CD4-positive, alpha-beta memory T cell (primary cell): ENCODE results near the gene MICB. TPM values are rescaled to one million over a fixed set of nuclear protein-coding genes. Genes with fewer than 3 reads are reported as not detected.

Experiments used
- CTCF ChIA-PET: fragments of 350-600 bp; sonication (Branson Sonifier 250); formaldehyde crosslinking; loops from one replicate; lab custom pipeline; 2021; ENCODE audit warnings: inconsistent platforms; ENCODE audit not compliant: partially characterized antibody; lab: Charles Lee
- POLR2A ChIA-PET: fragments of 350-600 bp; sonication (Branson Sonifier 250); formaldehyde crosslinking; loops from one replicate; lab custom pipeline; 2021; ENCODE audit not compliant: partially characterized antibody; lab: Charles Lee
- DNase-seq, 5 donors: peaks; one replicate each; pipeline versions ENCODE4 v3.0.0 to v3.0.0-alpha.2; 2020 to 2022; ENCODE audit warnings: mixed read lengths in 1 of 5
- H3K27ac ChIP-seq: one replicate; pipeline ENCODE4 v1.7.0; 2013; ENCODE audit warnings: low read depth, low read length
- H3K27me3 ChIP-seq: 2 replicates; pipeline ENCODE4 v1.7.0; 2013; ENCODE audit warnings: mild to moderate bottlenecking, low read length, moderate library complexity; ENCODE audit not compliant: insufficient read depth
- H3K36me3 ChIP-seq: 2 replicates; pipeline ENCODE4 v1.7.0; 2013; ENCODE audit warnings: mild to moderate bottlenecking, low read length, moderate library complexity; ENCODE audit not compliant: insufficient read depth
- H3K4me1 ChIP-seq: 2 replicates; pipeline ENCODE4 v1.7.0; 2013; ENCODE audit warnings: mild to moderate bottlenecking, low read length, moderate library complexity; ENCODE audit not compliant: insufficient read depth
- H3K4me3 ChIP-seq, 2 donors: one replicate each; pipeline ENCODE4 v1.7.0; 2013; ENCODE audit warnings: low read length in 2 of 2, mild to moderate bottlenecking in 1 of 2
- H3K9me3 ChIP-seq, 2 donors: one replicate each; pipeline ENCODE4 v1.7.0; 2013; ENCODE audit warnings: low read length in 2 of 2, control low read depth in 1 of 2; ENCODE audit not compliant: control insufficient read depth in 1 of 2
- H3K27ac Mint-ChIP-seq, 7 donors: one replicate each; pipeline ENCODE4 v1.8.0; 2020 to 2021; ENCODE audit warnings: mixed read lengths in 7 of 7, mild to moderate bottlenecking in 6 of 7, inconsistent platforms in 3 of 7, moderate library complexity in 3 of 7
- H3K27me3 Mint-ChIP-seq, 2 donors: one replicate each; pipeline ENCODE4 v1.8.0; 2020 to 2021; ENCODE audit warnings: mixed read lengths in 2 of 2
- H3K36me3 Mint-ChIP-seq, 2 donors: one replicate each; pipeline ENCODE4 v1.8.0; 2020 to 2021; ENCODE audit warnings: mixed read lengths in 2 of 2, inconsistent platforms in 1 of 2, mild to moderate bottlenecking in 1 of 2
- H3K4me1 Mint-ChIP-seq, 4 donors: one replicate each; pipeline ENCODE4 v1.8.0; 2020 to 2021; ENCODE audit warnings: mixed read lengths in 4 of 4, mild to moderate bottlenecking in 1 of 4
- H3K4me3 Mint-ChIP-seq, 8 donors: one replicate each; pipeline ENCODE4 v1.8.0; 2020 to 2021; ENCODE audit warnings: mixed read lengths in 8 of 8, mild to moderate bottlenecking in 7 of 8, moderate library complexity in 6 of 8, inconsistent platforms in 3 of 8
- H3K9me3 Mint-ChIP-seq, 8 donors: one replicate each; pipeline ENCODE4 v1.8.0; 2020 to 2021; ENCODE audit warnings: mixed read lengths in 8 of 8, mild to moderate bottlenecking in 5 of 8, inconsistent platforms in 3 of 8, moderate library complexity in 1 of 8
- intact Hi-C: fragments of 100-400 bp; cut with micrococcal nuclease; formaldehyde crosslinking; loops from one replicate; pipeline ENCODE4 v1.15.1; 2023
- polyA plus RNA-seq, 2 donors: library from polyadenylated mRNA; unstranded; fragments of 300-500 nt; fragmentation: Illumina TruSeq; gene quantifications; one replicate each; pipeline ENCODE4 v1.2.3, GENCODE V29; 2021
- total RNA-seq, 2 experiments: library from RNA; stranded (reverse); gene quantifications; one replicate each; pipeline ENCODE4 v1.2.3, GENCODE V29; 2021

MICB gene
- total and polyA plus RNA-seq, 4 experiments from 2014 or later = 8.0 to 26.3 (median 16.5) TPM

DNA sequence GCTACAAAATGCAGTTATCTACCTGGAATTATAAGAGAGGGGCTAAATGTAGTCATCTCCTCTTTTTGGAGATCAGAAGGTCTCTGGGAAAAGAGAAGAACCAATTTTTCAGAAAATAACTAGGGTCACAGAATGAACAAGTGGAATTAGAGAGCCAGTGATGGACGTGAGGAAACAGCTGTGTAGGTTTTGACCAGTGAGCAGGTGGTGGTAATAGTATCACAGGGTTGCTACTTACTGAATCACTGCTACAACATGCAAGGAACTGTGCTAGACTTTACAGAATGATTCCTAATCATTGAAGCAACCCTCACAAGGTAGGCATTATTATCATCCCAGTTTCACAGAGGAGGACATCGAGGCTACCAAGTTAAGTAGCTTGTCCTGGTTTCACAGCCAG is 46.7 kb downstream of the MICB start:
- peak overlapping the region in 1 of 8 donors; percentile 2 for H3K4me3 Mint-ChIP-seq
- H3K9me3 Mint-ChIP-seq = peaks cover 0 to 4% (median 0%) of the 10 kb centered on the region in 8 donors
- DNase-seq = no peak
- Histone ChIP-seq H3K36me3 (peaks cover 12% of the 10 kb centered on the region), H3K9me3 (no peaks in the 10 kb centered on the region), H3K27ac (no peak overlapping the region), H3K4me1 (peaks cover 52% of the 10 kb centered on the region), H3K4me3 (no peak overlapping the region), H3K27me3 (no peaks in the 10 kb centered on the region)
- no peaks in the 10 kb centered on the region for H3K27me3 Mint-ChIP-seq
- H3K27ac Mint-ChIP-seq = peak overlapping the region in 4 of 7 donors; percentile 9 to 29 (median 24)
- POLR2A ChIA-PET = interaction anchor here (52.5 kb wide), 1 partner anchor 38 kb away, joined by 3597 read pairs; the partner anchor contains the start of genes LST1, LTA, LTB and NCR3
- intact Hi-C loops = loop anchor here (5.0 kb wide), 3 partner anchors 272 to 413 kb away; partner anchors contain the start of genes HLA-C, HSPA1A, HSPA1L and NELFE
- peaks cover 14 to 24% of the 10 kb centered on the region in 2 donors for H3K36me3 Mint-ChIP-seq
- CTCF ChIA-PET = interaction anchor here (21.7 to 35.1 kb wide), 2 partner anchors 37 to 54 kb away, joined by 595 to 1152 read pairs; partner anchors contain the start of genes LST1, LTB, NCR3 and TNF
- H3K4me1 Mint-ChIP-seq = peaks cover 32 to 65% (median 47%) of the 10 kb centered on the region in 4 donors

DNA sequence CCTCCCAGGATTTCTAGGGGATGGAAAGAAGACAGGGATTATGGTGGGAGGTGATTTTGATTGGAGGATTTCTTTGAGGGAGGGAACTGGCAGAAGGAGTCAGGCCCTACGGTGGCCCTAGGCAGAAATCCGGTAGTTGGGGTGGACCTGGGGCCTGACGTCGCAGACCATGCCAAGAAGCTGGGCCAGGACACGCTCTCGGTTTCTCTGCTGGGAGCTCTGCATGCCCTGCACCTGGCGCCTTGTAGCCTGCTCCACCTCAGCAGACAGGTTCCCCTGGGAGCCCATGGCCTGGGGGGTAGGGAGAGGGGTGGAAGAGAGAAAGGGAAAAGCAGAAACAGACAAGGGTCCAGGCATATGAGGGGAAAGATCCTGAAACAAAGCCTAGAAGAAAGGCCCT is 47.3 kb downstream of the MICB start:
- peaks cover 0 to 2% (median 0%) of the 10 kb centered on the region in 8 donors for H3K9me3 Mint-ChIP-seq
- peaks cover 8 to 20% of the 10 kb centered on the region in 2 donors for H3K36me3 Mint-ChIP-seq
- DNase-seq = no peak
- Histone ChIP-seq H3K4me1 (peaks cover 45% of the 10 kb centered on the region), H3K36me3 (peaks cover 6% of the 10 kb centered on the region), H3K27me3 (no peaks in the 10 kb centered on the region), H3K4me3 (no peak overlapping the region), H3K9me3 (no peaks in the 10 kb centered on the region), H3K27ac (no peak overlapping the region)
- H3K4me1 Mint-ChIP-seq = peaks cover 26 to 59% (median 41%) of the 10 kb centered on the region in 4 donors
- POLR2A ChIA-PET = interaction anchor here (52.5 kb wide), 1 partner anchor 37 kb away, joined by 3597 read pairs; the partner anchor contains the start of genes LST1, LTA, LTB and NCR3
- H3K4me3 Mint-ChIP-seq = peak overlapping the region in 2 of 8 donors; percentile 7 to 43
- H3K27ac Mint-ChIP-seq = peak overlapping the region in 1 of 7 donors; percentile 9
- CTCF ChIA-PET = interaction anchor here (2.3 to 35.1 kb wide), 3 partner anchors 37 to 407 kb away, joined by 5 to 1152 read pairs (median 595); partner anchors contain the start of genes LST1, LTB, NCR3 and TNF
- intact Hi-C loops = loop anchor here (5.0 kb wide), 1 partner anchor 412 kb away; the partner anchor contains the start of genes NELFE and SKIC2
- H3K27me3 Mint-ChIP-seq = no peaks in the 10 kb centered on the region

DNA sequence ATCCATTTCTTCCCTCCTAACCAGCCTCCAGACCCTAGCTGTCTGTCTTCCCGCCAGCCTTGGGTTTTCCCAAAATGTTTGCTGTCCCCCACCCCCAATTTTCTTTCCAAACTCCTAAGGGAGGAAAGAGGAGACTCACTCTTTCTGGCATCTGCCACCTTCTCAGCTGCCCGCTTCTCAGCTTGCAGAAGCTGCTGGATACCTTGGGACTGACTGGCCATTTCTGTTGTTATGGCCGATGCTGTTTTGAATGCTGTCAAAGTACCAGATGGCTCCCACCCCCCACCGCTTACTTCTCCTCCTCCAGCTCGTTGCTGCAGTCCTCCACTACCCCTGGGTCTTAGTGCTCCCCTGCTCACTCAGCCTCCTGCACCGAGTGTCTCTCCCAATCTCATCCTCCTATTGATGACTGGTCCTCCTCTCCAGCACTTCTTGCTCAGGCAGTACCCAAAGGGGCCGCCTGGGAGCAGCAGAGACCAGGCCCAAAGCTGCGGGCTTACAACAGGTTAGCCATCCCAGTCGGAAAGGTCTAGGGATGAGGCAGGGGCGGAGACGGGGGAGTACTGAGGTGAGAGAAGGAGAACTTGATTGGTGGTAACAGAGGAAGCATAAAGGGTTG is 48.5 kb downstream of the MICB start, which contains the start of gene ATP6V1G2:
Gene ATP6V1G2, minus strand, starts transcription at position 270 of the 619 bp plus-strand sequence. Its CDS starts 49 bp downstream, at position 221.
- peak within 1 kb of the TSS; percentile 85 to 93 (median 88) for H3K4me3 Mint-ChIP-seq
- Histone ChIP-seq H3K27ac (peak within 1 kb of the TSS; percentile 85), H3K36me3 (peaks cover 4% of the 10 kb centered on the region), H3K4me3 (peak within 1 kb of the TSS; percentile 55 to 79), H3K9me3 (no peaks in the 10 kb centered on the region), H3K27me3 (no peaks in the 10 kb centered on the region), H3K4me1 (peaks cover 45% of the 10 kb centered on the region)
- intact Hi-C loops = loop anchor here (1.0 to 5.0 kb wide), 4 partner anchors 52 to 411 kb away; partner anchors contain the start of genes GPANK1, NELFE and SKIC2
- no peaks in the 10 kb centered on the region for H3K27me3 Mint-ChIP-seq
- H3K9me3 Mint-ChIP-seq = peaks cover 0 to 2% (median 0%) of the 10 kb centered on the region in 8 donors
- ChIA-PET POLR2A (interaction anchor here (0.6 to 52.5 kb wide), 8 partner anchors 8 to 106 kb away, joined by 3 to 3597 read pairs (median 4); partner anchors contain the start of genes LST1, LTA, LTB and MICB), CTCF (interaction anchor here (0.9 to 35.1 kb wide), 9 partner anchors 10 to 406 kb away, joined by 3 to 1152 read pairs (median 5); partner anchors contain the start of genes LST1, LTB, NCR3 and TNF)
- peaks cover 0 to 15% of the 10 kb centered on the region in 2 donors for H3K36me3 Mint-ChIP-seq
- peak within 1 kb of the TSS; percentile 93 to 99 (median 97) for H3K27ac Mint-ChIP-seq
- H3K4me1 Mint-ChIP-seq = peaks cover 23 to 53% (median 37%) of the 10 kb centered on the region in 4 donors
- DNase-seq = peak; percentile 76 to 87 (median 80)

DNA sequence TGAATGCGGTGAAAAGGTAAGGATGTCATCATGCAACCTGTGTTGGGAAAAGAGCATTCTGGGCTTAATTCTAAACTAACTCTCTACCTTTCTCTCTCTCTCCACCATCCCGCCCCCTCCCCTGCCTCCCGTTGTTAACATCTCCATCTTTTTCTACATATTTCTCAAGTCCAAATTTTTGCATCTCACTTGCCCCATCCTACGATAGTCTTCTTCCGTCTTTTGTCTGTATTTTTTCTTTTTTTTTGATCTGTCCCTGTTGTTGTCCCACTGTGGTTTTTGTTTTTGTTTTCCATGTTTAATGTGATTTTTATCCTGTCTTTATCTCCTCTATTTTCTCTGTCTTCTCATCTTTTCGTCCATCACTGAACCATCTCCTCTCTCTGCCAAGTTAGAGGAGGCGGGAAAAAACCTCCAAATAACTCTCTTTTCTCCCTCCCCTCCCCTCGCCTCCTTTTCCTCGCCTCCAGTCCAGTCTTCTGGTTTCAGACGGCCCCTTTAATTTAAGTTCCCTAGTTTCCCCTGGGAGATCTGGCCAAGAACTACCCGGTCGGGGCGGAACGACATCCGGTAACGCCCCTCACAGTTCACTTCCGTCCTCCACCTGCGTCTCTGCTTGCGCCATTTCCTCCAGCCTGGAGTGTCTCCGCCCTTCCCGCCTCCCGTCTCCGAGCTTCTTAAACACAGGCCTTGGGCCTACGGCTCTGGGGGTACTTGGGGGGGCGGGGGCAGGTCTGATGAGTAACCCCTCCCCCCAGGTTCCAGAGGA is 49.2 kb downstream of the MICB start, which contains the start of gene NFKBIL1:
Gene NFKBIL1, plus strand, starts transcription at position 651 of the 769 bp plus-strand sequence. Its CDS starts 87 bp downstream, at position 738.
- Mint-ChIP-seq H3K4me1 (peaks cover 24 to 49% (median 36%) of the 10 kb centered on the region in 4 donors), H3K9me3 (no peaks in the 10 kb centered on the region), H3K36me3 (peaks cover 0 to 10% of the 10 kb centered on the region in 2 donors), H3K4me3 (peak within 1 kb of the TSS; percentile 85 to 93 (median 88)), H3K27me3 (no peaks in the 10 kb centered on the region), H3K27ac (peak within 1 kb of the TSS; percentile 93 to 99 (median 97))
- H3K36me3 ChIP-seq = peaks cover 4% of the 10 kb centered on the region
- ChIA-PET CTCF (interaction anchor here (0.6 to 35.1 kb wide), 12 partner anchors 9 to 405 kb away, joined by 3 to 1152 read pairs (median 5); partner anchors contain the start of genes LST1, LTB, NCR3 and TNF), POLR2A (interaction anchor here (0.6 to 52.5 kb wide), 12 partner anchors 9 to 118 kb away, joined by 3 to 3597 read pairs (median 3); partner anchors contain the start of genes GPANK1, LST1, LTA and LTB)
- peaks cover 45% of the 10 kb centered on the region for H3K4me1 ChIP-seq
- DNase-seq = peak; percentile 83 to 91 (median 85)
- H3K27me3 ChIP-seq = no peaks in the 10 kb centered on the region
- no peaks in the 10 kb centered on the region for H3K9me3 ChIP-seq
- intact Hi-C loops = loop anchor here (1.0 to 5.0 kb wide), 10 partner anchors 33 to 410 kb away; partner anchors contain the start of genes ABHD16A, BAG6, GPANK1 and NELFE
- peak within 1 kb of the TSS; percentile 85 for H3K27ac ChIP-seq
- peak within 1 kb of the TSS; percentile 55 to 79 for H3K4me3 ChIP-seq

- H3K27me3 ChIP-seq = no peaks in the 10 kb centered on the region
- H3K36me3 ChIP-seq = peaks cover 4% of the 10 kb centered on the region
- H3K4me3 ChIP-seq = peak overlapping the region; percentile 55 to 79
- no peak for DNase-seq
- H3K27ac ChIP-seq = peak overlapping the region; percentile 85
- peaks cover 0 to 9% of the 10 kb centered on the region in 2 donors for H3K36me3 Mint-ChIP-seq
- no peaks in the 10 kb centered on the region for H3K9me3 ChIP-seq
- intact Hi-C loops = loop anchor here (1.0 to 5.0 kb wide), 8 partner anchors 32 to 409 kb away; partner anchors contain the start of genes ABHD16A, BAG6, GPANK1 and NELFE
- peak overlapping the region; percentile 93 to 99 (median 97) for H3K27ac Mint-ChIP-seq
- ChIA-PET POLR2A (interaction anchor here (0.7 to 52.5 kb wide), 11 partner anchors 8 to 117 kb away, joined by 3 to 3597 read pairs (median 3); partner anchors contain the start of genes GPANK1, LST1, LTA and LTB), CTCF (interaction anchor here (0.6 to 35.1 kb wide), 10 partner anchors 11 to 288 kb away, joined by 3 to 1152 read pairs (median 4); partner anchors contain the start of genes LST1, LTB, NCR3 and TNF)
- H3K4me1 ChIP-seq = peaks cover 38% of the 10 kb centered on the region
- no peaks in the 10 kb centered on the region for H3K9me3 Mint-ChIP-seq
- peak overlapping the region; percentile 85 to 93 (median 88) for H3K4me3 Mint-ChIP-seq
- no peaks in the 10 kb centered on the region for H3K27me3 Mint-ChIP-seq
- H3K4me1 Mint-ChIP-seq = peaks cover 19 to 41% (median 32%) of the 10 kb centered on the region in 4 donors
Measured at GRCh38 chr6:31547727-31548543, 50.0 kb downstream of the MICB start.
